Mesendoderm (in vitro differentiated cells): Measurements from ENCODE around the gene TTLL4.

Experiments used
- DNase-seq: peaks from one replicate; pipeline ENCODE4 v3.0.0; 2013
- H2AK5ac ChIP-seq: 2 replicates; pipeline ENCODE4 v1.6.1; 2013; ENCODE audit warnings: low read length, inconsistent platforms
- H2BK120ac ChIP-seq: 2 replicates; pipeline ENCODE4 v1.6.1; 2013; ENCODE audit warnings: low read depth, mild to moderate bottlenecking, low read length, moderate library complexity, mixed read lengths
- H2BK15ac ChIP-seq: replicated peaks from 2 replicates; pipeline ENCODE4 v1.6.1; 2013; ENCODE audit warnings: low read depth, mild to moderate bottlenecking, moderate library complexity
- H2BK5ac ChIP-seq: 2 replicates; pipeline ENCODE4 v1.6.1; 2013; ENCODE audit warnings: low read length, inconsistent platforms
- H3K18ac ChIP-seq: 2 replicates; pipeline ENCODE4 v1.6.1; 2013; ENCODE audit warnings: mild to moderate bottlenecking, low read length, mixed read lengths
- H3K23ac ChIP-seq: one replicate; pipeline ENCODE4 v1.6.1; 2013; ENCODE audit warnings: low read length
- H3K27ac ChIP-seq: 2 replicates; pipeline ENCODE4 v1.5.1; 2013; ENCODE audit warnings: low read depth, mild to moderate bottlenecking, inconsistent platforms, low read length, moderate library complexity
- H3K27me3 ChIP-seq: 2 replicates; pipeline ENCODE4 v1.6.1; 2013; ENCODE audit warnings: low read length, control low read depth, mild to moderate bottlenecking, inconsistent platforms; ENCODE audit not compliant: insufficient read depth, poor library complexity
- H3K36me3 ChIP-seq: 2 replicates; pipeline ENCODE4 v1.6.1; 2013; ENCODE audit warnings: low read length, inconsistent platforms; ENCODE audit not compliant: control insufficient read depth, insufficient read depth
- H3K4ac ChIP-seq: one replicate; pipeline ENCODE4 v1.6.1; 2013; ENCODE audit warnings: low read depth, mild to moderate bottlenecking, low read length, moderate library complexity
- H3K4me1 ChIP-seq: 2 replicates; pipeline ENCODE4 v1.6.1; 2013; ENCODE audit warnings: low read depth, low read length, inconsistent platforms; ENCODE audit not compliant: control insufficient read depth
- H3K4me2 ChIP-seq: 2 replicates; pipeline ENCODE4 v1.6.1; 2013; ENCODE audit warnings: low read length
- H3K4me3 ChIP-seq: 2 replicates; pipeline ENCODE4 v1.5.1; 2013; ENCODE audit warnings: mild to moderate bottlenecking, low read length
- H3K56ac ChIP-seq: one replicate; pipeline ENCODE4 v1.6.1; 2013; ENCODE audit warnings: low read length
- H3K79me1 ChIP-seq: 2 replicates; pipeline ENCODE4 v1.6.1; 2013; ENCODE audit warnings: low read length, inconsistent platforms
- H3K79me2 ChIP-seq: 2 replicates; pipeline ENCODE4 v1.6.1; 2013; ENCODE audit warnings: mild to moderate bottlenecking, low read length; ENCODE audit not compliant: control insufficient read depth, insufficient read depth
- H3K9ac ChIP-seq: 2 replicates; pipeline ENCODE4 v1.6.1; 2013; ENCODE audit warnings: low read length, inconsistent platforms
- H4K5ac ChIP-seq: one replicate; pipeline ENCODE4 v1.6.1; 2013; ENCODE audit warnings: low read length
- H4K8ac ChIP-seq: one replicate; pipeline ENCODE4 v1.6.1; 2013; ENCODE audit warnings: low read depth, mild to moderate bottlenecking, control low read depth, low read length, moderate library complexity
- WGBS: extraction: QIAGEN DNeasy Blood & Tissue Kit; methylation state at CpG from one replicate; pipeline ENCODE4 v1.1.7; 2013; ENCODE audit warnings: low lambda C conversion rate, missing lambda C conversion rate; ENCODE audit not compliant: insufficient coverage; ENCODE audit errors: extremely low coverage; 5-methylcytosine and 5-hydroxymethylcytosine counted together

The TTLL4 gene

GRCh38 chr2:218732052-218732760 lies 21.6 kb downstream of the TTLL4 start:
- Histone ChIP-seq H2AK5ac (no peak overlapping the region), H4K5ac (no peak overlapping the region), H3K79me2 (peaks cover 37% of the 10 kb centered on the region), H3K4me3 (no peak overlapping the region), H3K4ac (no peak overlapping the region), H2BK120ac (no peak overlapping the region), H2BK5ac (no peak overlapping the region), H3K18ac (no peak overlapping the region), H3K4me1 (peaks cover 13% of the 10 kb centered on the region), H3K56ac (peak overlapping the region; percentile 46), H3K36me3 (peaks cover 3% of the 10 kb centered on the region), H2BK15ac (no peak overlapping the region), H3K4me2 (no peak overlapping the region), H3K23ac (peak overlapping the region; percentile 6), H3K79me1 (peaks cover 28% of the 10 kb centered on the region), H3K27me3 (no peaks in the 10 kb centered on the region), H3K9ac (no peak overlapping the region), H3K27ac (no peak overlapping the region), H4K8ac (no peak overlapping the region)
- no peak for DNase-seq
- WGBS: no CpG with 5 or more reads among the region's 5 CpGs

- H3K27me3 ChIP-seq: no peaks in the 10 kb centered on the region
- no peak overlapping the region for H4K5ac ChIP-seq
- H2BK5ac ChIP-seq: no peak overlapping the region
- no peak overlapping the region for H4K8ac ChIP-seq
- H3K4me3 ChIP-seq: no peak overlapping the region
- H2BK15ac ChIP-seq: no peak overlapping the region
- H3K27ac ChIP-seq: no peak overlapping the region
- DNase-seq: no peak
- no peak overlapping the region for H2BK120ac ChIP-seq
- no peak overlapping the region for H2AK5ac ChIP-seq
- WGBS: no CpG with 5 or more reads among the region's 2 CpGs
- H3K23ac ChIP-seq: no peak overlapping the region
- peak overlapping the region; percentile 7 for H3K56ac ChIP-seq
- no peak overlapping the region for H3K4ac ChIP-seq
- no peak overlapping the region for H3K9ac ChIP-seq
- no peak overlapping the region for H3K4me2 ChIP-seq
- H3K79me1 ChIP-seq: peaks cover 30% of the 10 kb centered on the region
- no peak overlapping the region for H3K18ac ChIP-seq
- peaks cover 37% of the 10 kb centered on the region for H3K79me2 ChIP-seq
- H3K4me1 ChIP-seq: peaks cover 13% of the 10 kb centered on the region
- peaks cover 6% of the 10 kb centered on the region for H3K36me3 ChIP-seq
Observed at GRCh38 chr2:218732761-218733158, 22.1 kb downstream of the TTLL4 start.

- Histone ChIP-seq H3K27ac (no peak overlapping the region), H3K36me3 (peaks cover 9% of the 10 kb centered on the region), H3K18ac (no peak overlapping the region), H3K56ac (peak overlapping the region; percentile 38), H3K4me3 (no peak overlapping the region), H2BK120ac (no peak overlapping the region), H2BK15ac (no peak overlapping the region), H3K23ac (no peak overlapping the region), H3K4me1 (peaks cover 13% of the 10 kb centered on the region), H3K27me3 (no peaks in the 10 kb centered on the region), H2BK5ac (no peak overlapping the region), H3K4ac (no peak overlapping the region), H4K5ac (no peak overlapping the region), H3K79me2 (peaks cover 35% of the 10 kb centered on the region), H2AK5ac (no peak overlapping the region), H3K79me1 (peaks cover 31% of the 10 kb centered on the region), H3K4me2 (no peak overlapping the region), H4K8ac (no peak overlapping the region), H3K9ac (no peak overlapping the region)
- no peak for DNase-seq
- WGBS: no CpG with 5 or more reads among the region's 6 CpGs
Observed at GRCh38 chr2:218733171-218734021, 22.8 kb downstream of the TTLL4 start.

DNA sequence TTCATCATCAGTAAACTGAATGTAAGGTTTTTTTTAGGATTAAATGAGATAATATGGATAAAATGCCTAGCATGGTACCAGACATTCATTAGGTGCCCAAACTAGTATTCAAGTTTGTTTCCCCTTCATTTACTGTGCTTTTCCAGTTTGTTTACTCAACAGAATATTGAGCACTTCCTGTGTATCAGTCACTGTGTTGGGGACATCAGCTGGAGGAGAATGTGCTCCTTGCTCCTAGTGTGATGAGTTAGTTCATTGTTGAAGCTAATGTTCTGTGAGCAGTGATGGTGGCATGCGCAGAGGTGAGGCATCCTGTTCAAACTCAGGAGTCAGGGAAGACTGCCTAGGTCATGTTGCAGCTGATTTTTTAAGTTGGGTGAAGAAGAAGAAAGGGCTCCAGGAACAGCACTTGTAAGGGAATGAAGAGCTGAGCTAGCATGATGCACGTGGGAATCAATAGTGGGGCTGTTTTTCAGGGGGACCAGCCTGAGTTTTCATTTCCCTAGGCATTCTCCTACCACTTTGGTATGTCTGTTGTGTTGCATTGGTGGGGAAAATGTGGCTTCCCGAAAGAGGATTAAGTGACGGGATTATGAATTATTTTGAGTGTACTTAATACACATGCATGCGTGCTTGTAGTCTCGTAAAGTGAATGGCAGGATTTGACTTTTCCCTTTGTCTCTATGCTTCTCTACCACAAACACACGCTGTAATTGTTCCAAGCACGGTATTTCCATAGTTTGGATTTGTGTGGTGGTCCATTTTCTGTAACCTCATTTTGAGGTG lies 23.7 kb downstream of the TTLL4 start:
- Histone ChIP-seq H3K23ac (peak overlapping the region; percentile 68), H2BK120ac (no peak overlapping the region), H3K56ac (no peak overlapping the region), H3K4ac (no peak overlapping the region), H3K18ac (no peak overlapping the region), H2BK5ac (no peak overlapping the region), H3K79me1 (peaks cover 31% of the 10 kb centered on the region), H3K27me3 (no peaks in the 10 kb centered on the region), H4K8ac (no peak overlapping the region), H3K79me2 (peaks cover 33% of the 10 kb centered on the region), H3K9ac (no peak overlapping the region), H3K4me2 (no peak overlapping the region), H2AK5ac (no peak overlapping the region), H3K36me3 (peaks cover 9% of the 10 kb centered on the region), H3K4me1 (peaks cover 13% of the 10 kb centered on the region), H4K5ac (no peak overlapping the region), H2BK15ac (no peak overlapping the region), H3K27ac (no peak overlapping the region), H3K4me3 (no peak overlapping the region)
- no CpG with 5 or more reads among the region's 8 CpGs for whole genome bisulfite sequencing
- DNase-seq: no peak

DNA sequence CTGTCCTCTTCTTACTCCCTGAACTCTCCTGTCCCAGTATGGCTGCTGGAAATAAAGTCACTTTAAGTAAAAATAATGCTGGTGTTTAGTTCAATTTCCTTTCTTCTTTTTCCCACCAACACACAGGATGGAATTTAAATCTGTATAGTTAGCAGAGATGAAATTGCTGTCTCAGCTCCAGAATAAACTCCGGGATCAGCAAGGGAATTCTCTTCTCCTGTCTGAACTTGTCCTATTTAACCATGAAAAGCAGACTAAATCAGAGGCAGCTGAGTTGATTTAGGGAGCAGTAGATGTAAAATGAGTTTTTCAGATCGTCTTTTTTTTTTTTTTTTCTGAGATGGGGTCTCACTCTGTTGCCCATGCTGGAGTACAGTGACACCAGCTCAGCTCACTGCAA lies 25.9 kb downstream of the TTLL4 start:
- Histone ChIP-seq H3K4ac (no peak overlapping the region), H4K5ac (no peak overlapping the region), H3K36me3 (peaks cover 12% of the 10 kb centered on the region), H3K4me3 (no peak overlapping the region), H2BK15ac (no peak overlapping the region), H3K4me1 (peaks cover 10% of the 10 kb centered on the region), H3K9ac (no peak overlapping the region), H2BK5ac (no peak overlapping the region), H3K27me3 (no peaks in the 10 kb centered on the region), H3K79me2 (peaks cover 31% of the 10 kb centered on the region), H2AK5ac (no peak overlapping the region), H3K4me2 (no peak overlapping the region), H3K27ac (no peak overlapping the region), H4K8ac (no peak overlapping the region), H3K23ac (no peak overlapping the region), H3K18ac (no peak overlapping the region), H2BK120ac (no peak overlapping the region), H3K79me1 (peaks cover 31% of the 10 kb centered on the region), H3K56ac (no peak overlapping the region)
- no CpG with 5 or more reads among the region's 2 CpGs for WGBS
- no peak for DNase-seq
